ENCODE data around the gene EXO1.
"Not testable (repeated sequence)": the region's sequence is repeated elsewhere in the genome, so short reads cannot be mapped to it uniquely, and the experiment has no call there.

The EXO1 gene

DNA sequence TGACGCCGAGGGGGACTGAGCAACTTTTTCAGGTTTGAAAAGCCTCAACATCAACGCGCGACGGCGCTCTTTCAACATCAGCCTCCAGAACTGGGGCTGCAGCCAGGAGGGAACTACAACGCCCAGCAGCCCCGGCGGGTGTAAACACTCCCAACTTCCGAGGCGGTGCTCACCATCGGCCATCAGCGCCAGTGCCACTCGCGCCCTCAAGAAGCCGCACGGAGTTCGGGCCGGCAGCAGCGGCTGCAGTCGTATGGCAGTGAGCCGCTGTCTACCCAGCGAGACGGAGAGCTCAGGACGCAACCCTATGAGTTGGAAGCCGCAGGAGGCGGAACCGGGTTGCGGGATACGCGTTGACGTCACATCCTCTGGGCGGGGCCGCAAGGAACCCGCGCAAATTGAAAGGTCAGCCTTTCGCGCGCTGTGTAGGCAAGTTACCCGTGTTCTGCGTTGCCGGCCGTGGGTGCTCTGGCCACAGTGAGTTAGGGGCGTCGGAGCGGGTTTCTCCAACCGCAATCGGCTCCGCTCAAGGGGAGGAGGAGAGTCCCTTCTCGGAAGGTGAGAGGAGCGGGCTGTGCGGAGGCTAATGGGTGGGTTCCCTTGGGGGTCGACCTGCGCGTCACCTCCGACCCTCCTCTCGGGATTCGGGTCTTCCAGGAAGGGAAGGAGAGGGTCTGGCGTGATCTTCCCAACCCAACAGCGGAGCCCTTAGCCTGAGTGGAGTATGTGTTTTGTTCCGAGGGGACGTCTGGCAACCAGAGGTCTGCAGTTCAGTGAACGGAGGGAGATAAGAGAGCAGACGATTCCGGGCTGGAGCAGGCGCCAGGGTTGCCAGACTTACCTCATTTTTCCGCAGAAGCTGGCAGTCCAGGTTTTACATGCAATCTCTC, at the start of gene EXO1:
EXO1 (plus strand) TSS at position 409 of the 890 bp plus-strand sequence. CDS start 2,222 bp downstream, outside the sequence.
- DNase-seq: peak; percentile 71

DNA sequence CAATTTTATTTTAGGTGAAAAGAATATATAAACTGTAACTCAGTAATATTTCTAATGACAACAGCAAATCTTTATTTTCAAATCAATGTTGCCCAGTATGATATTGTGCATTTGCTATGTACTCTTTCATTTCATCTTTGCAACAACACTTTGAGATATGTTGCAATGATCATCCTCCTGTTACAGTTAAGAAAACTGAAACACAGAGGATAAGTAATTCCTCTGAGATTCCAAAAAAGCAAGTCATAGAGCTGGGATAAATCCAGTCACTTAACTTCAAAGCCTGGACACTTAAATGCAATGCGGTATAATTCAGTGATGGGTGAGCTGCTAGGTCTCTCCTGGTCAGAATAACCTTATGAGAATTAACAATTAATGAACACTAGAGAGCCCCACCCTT, 48.6 kb upstream of the EXO1 start:
- DNase-seq: no peak

DNA sequence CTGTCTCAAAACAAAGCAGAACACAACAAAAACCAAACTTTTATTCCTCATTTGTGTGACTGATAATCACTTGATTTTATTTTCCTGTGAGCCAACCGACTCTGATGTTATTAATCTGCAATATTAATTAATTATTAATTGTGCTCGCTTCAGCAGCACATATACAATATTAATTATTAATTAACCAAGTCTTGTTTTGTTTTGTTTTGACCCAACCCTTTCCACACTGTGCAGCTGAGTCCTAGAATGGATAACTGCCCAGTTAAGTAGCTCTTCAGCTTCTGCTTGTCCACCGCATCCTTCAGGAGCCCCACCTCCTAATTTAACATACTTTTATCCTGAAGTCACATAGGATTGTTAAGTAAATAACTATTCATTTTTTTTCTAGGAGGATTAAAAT, 47.4 kb upstream of the EXO1 start:
- DNase-seq: no peak

DNA sequence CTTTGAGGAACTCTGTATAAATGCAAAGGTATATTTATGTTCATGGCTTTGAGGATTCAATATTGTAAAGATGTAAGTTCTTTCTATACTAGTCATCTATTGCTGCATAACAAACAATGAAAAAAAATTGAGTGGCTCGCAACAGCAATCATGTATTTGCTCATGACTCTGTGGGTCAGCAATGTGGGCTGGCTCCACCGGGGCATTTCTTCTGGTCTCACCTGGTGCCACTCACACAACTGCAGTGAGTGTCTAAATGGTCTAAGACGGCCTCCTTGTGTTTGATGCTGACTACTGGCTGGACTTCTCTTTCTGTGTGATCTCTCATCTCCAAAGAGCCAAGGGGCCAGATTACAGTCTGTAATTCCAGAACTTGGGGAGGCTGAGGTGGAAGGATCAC, 45.1 kb upstream of the EXO1 start:
- no peak for DNase-seq

DNA sequence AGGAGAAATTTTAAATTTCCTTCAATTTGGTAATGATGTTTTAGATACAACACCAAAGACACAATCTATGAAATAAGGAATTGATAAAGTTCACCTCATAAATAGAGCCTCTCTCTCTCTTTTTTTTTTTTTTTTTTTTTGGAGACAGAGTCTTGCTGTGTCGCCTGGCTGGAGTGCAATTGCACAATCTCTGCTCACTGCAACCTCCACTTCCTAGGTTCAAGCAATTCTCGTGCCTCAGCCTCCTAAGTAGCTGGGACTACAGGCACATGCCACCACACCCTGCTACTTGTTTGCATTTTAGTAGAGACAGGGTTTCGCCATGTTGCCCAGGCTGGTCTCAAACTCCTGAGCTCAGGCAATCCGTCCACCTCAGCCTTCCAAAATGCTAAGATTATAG, 43.3 kb upstream of the EXO1 start:
- not testable (repeated sequence) for DNase-seq

DNA sequence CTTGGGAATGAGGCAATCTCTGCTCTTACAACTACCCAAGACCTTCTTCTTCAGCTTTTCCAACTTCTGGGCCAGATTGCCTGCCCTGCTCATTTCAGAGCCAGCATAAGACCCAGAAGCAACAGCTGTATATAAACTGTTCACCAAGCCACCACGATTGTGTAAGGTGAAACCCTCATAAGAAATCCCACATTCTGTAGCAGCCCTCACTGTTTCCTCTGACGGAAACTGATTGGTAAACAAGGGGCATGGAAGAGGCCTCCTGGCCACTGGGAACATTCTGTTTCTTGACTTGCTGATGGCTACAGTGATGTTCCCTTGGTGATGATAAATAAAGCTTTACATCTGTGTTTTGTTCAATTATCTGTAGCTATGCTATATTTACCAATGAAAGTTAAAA, 39.7 kb upstream of the EXO1 start:
- DNase-seq: no peak

DNA sequence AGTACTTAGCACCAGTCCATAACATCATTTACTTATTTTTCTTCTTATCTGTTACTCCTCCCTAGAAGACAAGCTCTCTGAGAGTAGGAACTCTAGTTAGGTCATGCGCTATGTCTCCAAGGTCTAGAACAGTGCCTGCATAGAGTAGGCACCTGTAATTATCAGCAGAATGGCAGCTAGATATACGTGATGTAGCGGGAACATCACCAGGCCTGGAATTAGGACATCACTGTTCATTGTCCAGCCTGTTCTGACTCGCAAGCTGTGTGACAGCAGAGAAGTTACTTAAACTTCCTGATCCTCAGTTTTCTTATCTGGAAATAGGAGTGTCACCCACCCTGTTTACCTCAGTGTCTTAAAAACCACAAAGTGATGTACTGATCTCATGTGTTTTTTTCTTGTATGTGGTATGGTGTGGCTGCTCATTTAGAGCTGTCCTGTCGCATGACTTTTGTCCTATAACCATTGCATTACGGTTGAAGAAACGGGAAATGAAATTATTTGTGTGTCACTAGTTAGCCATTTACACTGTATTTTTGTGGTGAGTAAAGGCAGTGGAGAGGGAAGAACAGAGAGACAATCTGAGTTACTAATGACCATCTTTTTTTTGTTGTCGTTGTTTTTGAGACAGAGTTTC, 37.1 kb upstream of the EXO1 start:
- DNase-seq: no peak

DNA sequence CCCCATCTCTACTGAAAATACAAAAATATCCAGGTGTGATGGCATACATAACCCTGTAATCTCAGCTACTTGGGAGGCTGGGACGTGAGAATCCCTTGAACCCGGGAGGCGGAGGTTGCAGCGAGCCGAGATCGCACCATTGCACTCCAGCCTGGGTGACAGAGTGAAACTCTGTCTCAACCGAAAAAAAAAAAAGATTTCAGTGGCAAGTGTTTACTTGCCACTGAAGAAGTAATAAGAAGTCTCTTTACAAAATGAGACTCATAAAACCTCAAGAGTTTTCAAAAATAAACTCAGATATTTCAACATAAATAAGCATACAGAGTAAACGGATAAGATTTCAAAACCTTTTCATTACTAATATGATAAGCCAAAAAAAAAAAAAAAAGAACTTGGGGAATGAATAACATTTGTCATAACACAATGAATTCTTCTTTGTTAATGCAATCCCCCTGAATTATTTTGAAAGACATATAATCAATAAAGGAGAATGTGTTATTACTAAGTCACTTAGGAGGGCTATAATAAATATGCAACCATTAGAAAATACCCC, 34.2 kb upstream of the EXO1 start:
- no peak for DNase-seq

DNA sequence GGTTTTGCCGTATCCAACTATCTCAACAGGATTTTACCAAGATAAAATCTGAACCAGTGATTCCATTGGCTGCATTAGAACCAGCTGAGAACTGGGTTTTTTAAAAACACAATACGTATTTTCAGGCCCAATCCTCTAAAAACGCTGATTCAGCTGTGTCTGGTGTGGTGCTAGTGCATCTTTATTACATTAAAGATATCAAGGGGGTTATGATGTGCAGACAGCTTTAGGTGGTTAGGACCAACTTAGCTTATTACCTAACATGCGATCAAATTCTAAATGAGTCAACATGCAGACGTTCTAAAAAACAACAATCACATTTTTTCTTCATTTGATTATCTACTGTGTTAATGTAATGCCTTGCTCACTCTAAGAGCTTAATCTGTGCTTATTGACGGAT, 32.0 kb upstream of the EXO1 start:
- DNase-seq: no peak

DNA sequence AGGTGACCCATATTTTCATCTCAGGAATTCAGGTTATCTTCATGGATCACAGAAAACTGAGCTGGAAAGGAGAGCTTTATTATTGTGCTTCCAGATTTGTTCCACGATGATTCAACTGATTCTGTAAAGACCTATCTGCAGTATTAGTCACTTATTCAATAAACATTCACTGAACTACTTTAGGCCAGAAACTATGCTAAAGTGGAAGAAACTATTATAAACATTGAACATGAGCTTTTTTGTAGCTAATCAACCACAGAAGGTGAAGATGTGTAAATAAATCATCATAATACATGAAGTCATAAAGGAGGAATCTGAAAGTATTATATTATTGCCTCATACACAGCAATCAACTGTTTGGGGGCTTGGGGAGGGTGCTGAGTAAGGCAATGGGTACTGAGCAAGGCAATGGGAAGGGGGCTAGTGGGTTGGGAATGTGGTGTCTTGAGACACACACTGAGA, 30.6 kb upstream of the EXO1 start:
- DNase-seq: no peak

DNA sequence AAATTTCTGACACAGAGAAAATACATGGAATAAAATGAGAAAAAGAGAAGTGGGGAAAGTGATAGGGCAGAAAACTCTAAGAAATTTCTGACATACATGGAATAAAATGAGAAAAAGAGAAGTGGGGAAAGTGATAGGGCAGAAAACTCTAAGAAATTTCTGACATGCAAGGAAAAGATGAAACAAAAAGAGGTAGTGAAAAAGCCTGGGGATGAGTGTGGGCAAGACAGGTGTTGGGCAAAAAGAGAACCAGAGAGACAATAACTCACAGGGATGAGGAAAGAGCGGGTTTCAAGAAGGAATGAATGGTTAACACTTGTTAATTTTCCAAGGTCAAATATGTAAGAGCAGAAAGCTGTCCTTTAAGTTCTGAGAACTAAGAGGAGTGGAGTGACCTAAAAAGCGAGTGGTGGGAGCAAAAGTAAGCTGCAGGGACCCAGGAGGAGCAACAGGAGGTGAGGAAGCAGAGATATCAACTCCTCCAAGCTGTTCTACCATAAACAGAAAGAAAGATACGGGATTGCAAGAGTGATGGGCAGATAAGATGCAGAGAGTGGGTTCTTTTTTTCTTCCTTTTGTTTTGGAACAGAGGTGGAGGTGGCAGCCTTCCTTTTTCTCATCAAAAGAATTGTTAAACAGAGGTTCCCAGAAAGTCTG, 29.9 kb upstream of the EXO1 start:
- no peak for DNase-seq

DNA sequence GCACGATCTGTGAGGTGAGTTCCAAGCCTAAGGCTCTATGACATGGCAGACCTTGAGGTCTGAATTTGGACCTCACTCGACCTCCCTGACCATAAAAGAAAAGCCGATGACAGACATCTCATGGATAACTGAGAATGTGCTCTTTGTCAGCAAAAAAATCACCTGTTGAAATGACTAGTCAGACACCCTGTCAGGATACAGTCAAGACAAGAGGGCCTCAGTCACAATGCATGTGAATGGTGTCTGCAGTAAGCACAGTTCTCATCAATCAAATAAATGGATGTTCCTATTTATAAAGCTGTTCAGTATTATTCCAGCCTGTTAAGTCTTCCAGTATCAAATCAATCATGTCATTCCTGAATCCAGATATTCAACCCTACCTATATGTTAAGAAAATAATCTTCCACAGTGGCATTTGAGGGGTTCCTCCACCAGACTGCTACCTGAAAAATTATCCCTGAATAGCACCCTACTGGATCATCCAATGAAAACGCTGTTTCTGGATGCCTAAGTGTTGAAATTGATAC, 28.6 kb upstream of the EXO1 start:
- DNase-seq: no peak

DNA sequence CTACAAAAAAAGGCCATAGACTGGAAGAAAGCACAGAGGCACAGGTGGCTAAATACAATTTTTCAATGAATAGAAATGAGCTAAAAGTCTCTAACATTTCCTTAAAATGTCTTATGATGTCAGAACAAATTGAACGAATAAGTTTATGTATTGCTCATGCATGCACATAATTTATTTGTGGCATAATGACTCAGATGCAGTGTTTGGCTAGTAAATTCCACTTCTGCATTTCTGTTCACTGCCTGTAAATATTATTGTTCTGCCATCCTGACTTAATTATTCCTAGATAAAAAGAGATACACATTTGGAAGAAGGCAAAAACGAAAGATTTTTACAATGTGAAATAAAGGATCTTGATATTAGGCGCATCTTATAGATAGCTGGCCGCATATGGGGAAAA, 26.6 kb upstream of the EXO1 start:
- no peak for DNase-seq

DNA sequence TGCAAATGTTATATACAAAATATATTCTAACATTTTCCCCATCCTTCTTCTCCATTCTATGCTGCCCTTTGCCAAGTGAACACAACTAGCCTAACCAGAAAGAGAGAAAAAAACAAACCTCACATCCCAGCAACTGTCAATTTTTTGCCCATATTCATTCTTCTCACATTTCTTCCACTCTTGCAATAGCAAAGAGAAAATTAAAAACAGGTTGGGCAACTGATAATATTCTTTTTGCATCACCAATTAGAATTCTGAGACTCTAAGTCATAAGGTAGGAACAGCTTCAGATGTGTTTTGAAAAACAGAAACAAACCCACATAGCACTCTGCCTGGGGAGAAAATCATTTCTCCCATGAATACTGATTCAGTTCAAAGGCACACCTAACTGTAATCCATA, 25.2 kb upstream of the EXO1 start:
- DNase-seq: no peak

DNA sequence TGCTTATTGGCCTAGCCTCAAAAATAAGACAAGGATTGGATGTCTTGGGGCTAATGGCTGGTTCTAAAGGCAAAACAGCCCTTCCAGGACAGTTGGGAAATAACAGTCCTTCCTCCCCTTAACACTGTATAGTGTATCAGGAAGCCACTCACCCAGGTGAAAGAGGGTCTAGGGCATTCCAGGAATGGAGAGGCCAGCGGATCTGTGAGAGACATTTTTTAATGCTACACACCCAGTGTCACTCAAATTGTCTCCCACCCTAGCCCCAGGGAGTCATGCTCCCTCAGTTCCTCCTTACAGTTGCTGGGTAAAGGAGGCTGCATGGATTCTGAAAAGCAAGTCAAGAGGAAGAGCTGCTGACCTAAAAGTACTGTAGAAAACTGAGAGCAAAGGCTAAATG, 24.1 kb upstream of the EXO1 start:
- no peak for DNase-seq

DNA sequence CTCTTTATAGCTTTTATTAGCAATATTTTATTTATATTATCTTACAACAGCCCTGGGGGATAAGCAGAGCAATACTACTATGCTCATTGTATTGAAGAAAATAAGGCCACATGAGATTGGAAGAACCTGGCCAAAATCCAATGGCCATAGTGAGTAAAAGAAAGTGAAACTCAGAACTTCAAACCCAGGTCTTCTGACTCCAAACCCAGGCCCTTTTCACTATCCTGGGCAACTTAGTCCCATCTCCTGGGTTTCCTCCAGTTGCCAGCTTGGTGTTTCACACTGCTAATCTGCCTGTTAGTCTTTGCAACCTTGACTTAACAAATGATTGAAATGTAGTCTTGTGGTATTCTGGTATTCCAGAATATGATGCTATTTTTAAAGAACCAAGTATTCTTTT, 22.4 kb upstream of the EXO1 start:
- no peak for DNase-seq

DNA sequence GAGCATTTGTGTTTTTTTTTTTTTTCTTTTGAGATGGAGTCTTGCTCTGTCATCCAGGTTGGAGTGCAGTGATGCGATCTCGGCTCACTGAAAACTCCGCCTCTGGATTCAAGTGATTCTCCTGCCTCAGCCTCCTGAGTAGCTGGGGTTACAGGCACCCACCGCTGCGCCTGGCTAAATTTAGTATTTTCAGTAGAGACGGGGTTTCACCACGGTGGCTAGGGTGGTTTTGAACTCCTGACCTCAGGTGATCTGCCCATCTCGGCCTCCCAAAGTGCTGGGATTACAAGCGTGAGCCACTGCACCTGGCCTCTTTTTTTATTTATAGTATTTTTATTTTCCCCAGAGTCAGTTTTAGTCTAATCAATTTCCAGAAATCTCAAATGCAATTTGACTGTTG, 21.4 kb upstream of the EXO1 start:
- DNase-seq: not testable (repeated sequence)

DNA sequence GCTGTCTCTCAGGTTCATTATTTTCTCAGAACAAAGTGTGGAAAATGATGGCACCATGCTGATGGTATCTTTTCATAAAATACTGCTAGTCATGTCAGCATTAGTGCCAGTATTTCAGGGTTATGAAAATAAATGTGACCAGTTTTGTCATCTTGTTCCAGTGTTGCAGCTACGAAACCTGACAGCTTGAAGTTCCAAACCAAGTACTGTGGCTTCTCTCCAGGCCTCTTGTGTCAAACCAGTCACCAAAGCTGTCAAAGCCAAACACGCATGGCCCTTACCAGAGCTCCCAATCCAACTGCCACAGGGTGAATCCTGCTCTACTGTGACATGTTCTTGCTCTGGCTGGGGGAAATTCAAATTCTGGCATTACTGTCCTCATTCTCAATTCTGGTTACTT, 20.7 kb upstream of the EXO1 start:
- DNase-seq: no peak

DNA sequence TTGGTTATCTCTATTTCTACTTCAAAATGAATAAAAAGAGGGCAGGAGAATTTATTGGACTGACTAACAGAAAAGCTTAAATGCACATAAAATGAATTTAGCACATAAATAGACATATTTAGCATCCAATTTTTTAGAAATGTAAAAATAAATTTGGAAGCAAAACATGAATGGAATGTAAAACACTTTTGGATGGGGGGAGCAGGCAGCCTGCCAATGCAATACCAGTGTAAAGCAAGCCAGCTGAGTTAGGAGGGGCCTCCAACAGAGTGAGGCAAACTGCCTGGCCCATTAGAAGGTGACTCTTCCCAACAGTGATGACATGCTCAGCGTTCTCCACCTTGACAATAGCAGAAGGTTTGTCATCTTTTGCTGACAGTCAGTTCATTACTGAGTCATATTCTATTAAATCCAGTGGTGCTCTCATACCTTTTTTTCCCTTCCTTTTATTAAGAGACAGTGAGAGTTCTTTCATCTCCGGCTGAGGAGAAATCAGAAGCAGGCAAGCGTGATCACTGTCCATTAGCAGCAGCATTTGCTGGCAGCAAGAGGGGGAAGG, 19.5 kb upstream of the EXO1 start:
- no peak for DNase-seq

DNA sequence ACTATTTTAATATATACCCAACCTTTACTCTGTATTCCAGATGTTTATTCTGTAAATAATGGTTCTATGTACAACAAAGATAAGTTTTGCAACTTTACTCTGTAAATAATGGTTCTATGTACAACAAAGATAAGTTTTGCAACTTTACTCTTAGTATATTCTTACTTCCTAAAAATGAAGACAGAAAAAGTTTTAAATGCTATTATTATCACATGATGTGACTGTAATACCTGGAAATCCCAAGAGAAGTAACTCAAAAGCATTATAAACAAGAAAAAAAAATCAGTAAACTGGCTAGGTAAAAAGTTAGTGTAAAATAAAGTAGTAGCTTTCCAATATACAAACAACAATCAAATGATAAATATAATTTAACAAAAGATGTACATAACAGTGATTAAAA, 18.5 kb upstream of the EXO1 start:
- DNase-seq: no peak

DNA sequence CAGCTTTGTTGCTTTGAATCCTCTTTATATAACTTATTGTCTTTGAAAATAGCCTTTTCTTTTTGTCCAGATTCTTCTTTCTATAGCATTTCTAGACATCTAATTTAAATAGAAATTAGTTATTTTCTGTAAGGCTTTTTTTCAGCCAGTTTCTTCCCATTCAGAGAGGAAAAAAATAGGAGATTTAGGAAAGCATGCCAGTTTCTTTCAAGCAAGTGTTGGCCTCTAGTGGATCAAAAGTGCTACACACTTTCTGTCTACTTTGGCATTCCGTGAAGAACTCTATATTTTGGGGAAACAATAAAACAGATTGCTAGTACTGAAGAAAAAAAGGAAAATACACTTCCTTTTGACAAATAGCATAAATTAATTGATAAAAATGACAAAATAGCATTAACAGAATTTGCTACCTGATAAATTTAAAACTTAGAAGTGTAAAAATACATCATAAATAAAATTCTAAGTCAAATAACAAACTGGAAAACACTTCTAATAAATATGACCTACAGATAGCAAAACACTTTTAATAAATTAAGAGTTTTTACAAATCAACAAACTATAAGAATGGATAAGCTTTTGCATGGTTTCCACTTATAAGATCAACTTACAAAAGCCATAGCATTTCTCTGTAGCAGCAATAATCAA, 13.1 kb upstream of the EXO1 start:
- no peak for DNase-seq

DNA sequence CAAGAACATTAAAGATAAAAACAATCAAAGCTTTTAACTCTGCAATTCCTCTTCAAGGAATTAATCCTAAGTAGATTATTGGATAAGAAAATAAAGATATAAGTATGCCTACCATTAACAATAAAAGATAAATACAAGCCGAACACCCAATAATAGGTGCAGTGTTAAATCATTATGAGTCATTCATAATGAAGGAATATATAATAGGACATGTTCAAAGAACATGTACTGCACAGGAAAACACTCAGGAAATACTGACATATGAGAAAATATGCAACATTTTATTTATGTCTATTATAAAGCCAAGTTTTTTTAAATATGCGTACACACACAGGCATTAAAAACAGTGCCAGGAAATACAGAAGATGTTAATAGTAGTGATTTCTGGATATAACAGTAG, 11.1 kb upstream of the EXO1 start:
- no peak for DNase-seq

DNA sequence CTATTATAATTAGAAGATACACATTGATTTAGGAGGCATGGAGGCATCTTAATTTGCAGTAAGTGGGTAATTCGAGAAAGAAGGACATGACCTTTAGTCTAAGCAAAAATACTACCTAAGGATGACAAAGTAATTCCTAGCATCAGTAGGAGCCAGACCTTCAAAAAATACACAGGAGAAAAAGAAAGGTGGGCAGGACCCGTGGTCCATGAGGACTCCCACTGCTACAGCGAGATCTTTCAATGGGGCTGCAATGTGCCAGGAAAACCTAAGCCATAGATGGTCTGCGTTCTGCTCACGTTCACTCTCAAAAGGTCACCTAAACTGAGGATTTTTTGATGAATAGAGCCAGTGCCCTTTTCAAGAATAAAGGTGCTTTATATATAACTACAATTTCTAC, 10.6 kb upstream of the EXO1 start:
- no peak for DNase-seq

All from NCI-H510A (cell line).